GM12878 (cell line): ENCODE results near the gene MBNL1. TPM values are rescaled to one million over a fixed set of nuclear protein-coding genes. Genes with fewer than 3 reads are reported as not detected.

Source experiments
- CBFB ChIP-seq: IDR thresholded peaks from 2 replicates; pipeline ENCODE4 v1.6.1; 2016; ENCODE audit warnings: antibody characterized with exemption, low read depth
- WRNIP1 ChIP-seq: IDR thresholded peaks from 2 replicates; pipeline ENCODE4 v1.6.1; 2011; ENCODE audit warnings: low read depth, low read length, improper control_type of control experiment, borderline replicate concordance
- polyA plus RNA-seq, 11 experiments: library from polyadenylated mRNA; depleted of rRNA in 4 of 11; unstranded in 6 of 11; stranded (reverse) in 5 of 11; fragments of >200 nt; fragmentation: Nextera tagmentation in 4 of 11; fragmentation: Illumina TruSeq in 1 of 11; extraction: Ambion mirVana in 4 of 11; extraction: Trizol in 1 of 11; gene quantifications; 1 replicate in 1 of 11; 2 replicates in 10 of 11; pipeline versions ENCODE4 v1.2.1 to v1.2.3, GENCODE V29; 2011 to 2016; ENCODE audit warnings: inconsistent platforms in 2 of 11, missing spikeins in 2 of 11, low read depth in 1 of 11
- total RNA-seq, 4 experiments: library from RNA; depleted of rRNA in 3 of 4; stranded (reverse); fragments of >200 nt in 3 of 4; fragmentation: Illumina TruSeq in 1 of 4; extraction: Trizol in 1 of 4; gene quantifications; 2 replicates each; pipeline versions ENCODE4 v1.2.1 to v1.2.3, GENCODE V29; 2013 to 2021
- TF ChIP-seq, protein P1 (sequence below): IDR thresholded peaks from 2 replicates; pipeline ENCODE4 v1.6.1; 2011; ENCODE audit warnings: borderline replicate concordance, low read depth, mild to moderate bottlenecking, moderate library complexity, low read length; ENCODE audit not compliant: insufficient read depth, poor library complexity, severe bottlenecking
- TF ChIP-seq, protein P2 (sequence below): fragments of 450-650 bp; IDR thresholded peaks from 2 replicates; pipeline ENCODE4 v1.6.1; 2017; ENCODE audit warnings: mild to moderate bottlenecking, moderate library complexity

Gene MBNL1
- total and polyA plus RNA-seq, 10 of the 15 experiments (the other 5 are each of a cell fraction or from before 2014, with no cell fraction given): 59.6 to 337 (median 143) TPM

DNA sequence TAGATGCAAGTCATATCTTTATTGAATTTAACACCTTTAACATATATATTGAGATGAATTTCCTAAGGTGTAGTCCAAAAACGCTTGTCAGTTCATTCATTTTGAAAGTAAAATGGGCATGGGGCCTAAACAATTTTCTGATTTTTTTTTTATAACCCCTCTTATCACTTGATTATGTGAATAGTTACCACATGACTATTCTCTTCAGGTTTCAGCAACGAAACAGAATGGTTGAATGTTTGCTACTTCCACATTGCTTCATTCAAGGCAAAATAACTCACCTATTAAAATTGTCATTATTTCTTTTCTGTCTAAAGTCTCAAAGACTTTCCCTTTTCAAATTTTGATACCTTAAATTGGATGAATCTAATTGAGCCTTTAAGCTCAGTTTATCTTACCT, 96.4 kb downstream of the MBNL1 start (continued):
- TF ChIP-seq CBFB (no peak), WRNIP1 (no peak)
- TF ChIP-seq, protein P1, sequence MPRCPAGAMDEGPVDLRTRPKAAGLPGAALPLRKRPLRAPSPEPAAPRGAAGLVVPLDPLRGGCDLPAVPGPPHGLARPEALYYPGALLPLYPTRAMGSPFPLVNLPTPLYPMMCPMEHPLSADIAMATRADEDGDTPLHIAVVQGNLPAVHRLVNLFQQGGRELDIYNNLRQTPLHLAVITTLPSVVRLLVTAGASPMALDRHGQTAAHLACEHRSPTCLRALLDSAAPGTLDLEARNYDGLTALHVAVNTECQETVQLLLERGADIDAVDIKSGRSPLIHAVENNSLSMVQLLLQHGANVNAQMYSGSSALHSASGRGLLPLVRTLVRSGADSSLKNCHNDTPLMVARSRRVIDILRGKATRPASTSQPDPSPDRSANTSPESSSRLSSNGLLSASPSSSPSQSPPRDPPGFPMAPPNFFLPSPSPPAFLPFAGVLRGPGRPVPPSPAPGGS: no peak
- TF ChIP-seq, protein P2, sequence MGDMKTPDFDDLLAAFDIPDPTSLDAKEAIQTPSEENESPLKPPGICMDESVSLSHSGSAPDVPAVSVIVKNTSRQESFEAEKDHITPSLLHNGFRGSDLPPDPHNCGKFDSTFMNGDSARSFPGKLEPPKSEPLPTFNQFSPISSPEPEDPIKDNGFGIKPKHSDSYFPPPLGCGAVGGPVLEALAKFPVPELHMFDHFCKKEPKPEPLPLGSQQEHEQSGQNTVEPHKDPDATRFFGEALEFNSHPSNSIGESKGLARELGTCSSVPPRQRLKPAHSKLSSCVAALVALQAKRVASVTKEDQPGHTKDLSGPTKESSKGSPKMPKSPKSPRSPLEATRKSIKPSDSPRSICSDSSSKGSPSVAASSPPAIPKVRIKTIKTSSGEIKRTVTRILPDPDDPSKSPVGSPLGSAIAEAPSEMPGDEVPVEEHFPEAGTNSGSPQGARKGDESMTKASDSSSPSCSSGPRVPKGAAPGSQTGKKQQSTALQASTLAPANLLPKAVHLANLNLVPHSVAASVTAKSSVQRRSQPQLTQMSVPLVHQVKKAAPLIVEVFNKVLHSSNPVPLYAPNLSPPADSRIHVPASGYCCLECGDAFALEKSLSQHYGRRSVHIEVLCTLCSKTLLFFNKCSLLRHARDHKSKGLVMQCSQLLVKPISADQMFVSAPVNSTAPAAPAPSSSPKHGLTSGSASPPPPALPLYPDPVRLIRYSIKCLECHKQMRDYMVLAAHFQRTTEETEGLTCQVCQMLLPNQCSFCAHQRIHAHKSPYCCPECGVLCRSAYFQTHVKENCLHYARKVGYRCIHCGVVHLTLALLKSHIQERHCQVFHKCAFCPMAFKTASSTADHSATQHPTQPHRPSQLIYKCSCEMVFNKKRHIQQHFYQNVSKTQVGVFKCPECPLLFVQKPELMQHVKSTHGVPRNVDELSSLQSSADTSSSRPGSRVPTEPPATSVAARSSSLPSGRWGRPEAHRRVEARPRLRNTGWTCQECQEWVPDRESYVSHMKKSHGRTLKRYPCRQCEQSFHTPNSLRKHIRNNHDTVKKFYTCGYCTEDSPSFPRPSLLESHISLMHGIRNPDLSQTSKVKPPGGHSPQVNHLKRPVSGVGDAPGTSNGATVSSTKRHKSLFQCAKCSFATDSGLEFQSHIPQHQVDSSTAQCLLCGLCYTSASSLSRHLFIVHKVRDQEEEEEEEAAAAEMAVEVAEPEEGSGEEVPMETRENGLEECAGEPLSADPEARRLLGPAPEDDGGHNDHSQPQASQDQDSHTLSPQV: no peak
